HepG2 (cell line): ENCODE data around the gene PELO. TPM values are rescaled to one million over a fixed set of nuclear protein-coding genes. Genes with fewer than 3 reads are reported as not detected.

Experiments
- ATF1 ChIP-seq: IDR thresholded peaks from 2 replicates; pipeline ENCODE4 v1.6.1; 2016; ENCODE audit warnings: mild to moderate bottlenecking, control low read depth
- ATF2 ChIP-seq: sonication (generic); formaldehyde crosslinking; IDR thresholded peaks from 2 replicates; pipeline ENCODE4 v1.4.0; 2020; ENCODE audit warnings: missing genetic modification reagents
- EP300 ChIP-seq, 3 experiments: sonication (generic) in 1 of 3; formaldehyde crosslinking in 1 of 3; IDR thresholded peaks; 2 replicates each; pipeline versions ENCODE4 v1.5.1 to v1.6.1; 2011 to 2020; ENCODE audit warnings: low read depth in 2 of 3, low read length in 2 of 3, borderline replicate concordance in 1 of 3, improper control_type of control experiment in 1 of 3, mild to moderate bottlenecking in 1 of 3, missing genetic modification reagents in 1 of 3, moderate library complexity in 1 of 3
- HDAC1 ChIP-seq: sonication (generic); formaldehyde crosslinking; IDR thresholded peaks from 2 replicates; pipeline ENCODE4 v1.5.1; 2020; ENCODE audit warnings: mild to moderate bottlenecking, missing genetic modification reagents
- HINFP ChIP-seq: sonication (generic); formaldehyde crosslinking; IDR thresholded peaks from 2 replicates; pipeline ENCODE4 v1.4.0; 2020; ENCODE audit warnings: low read depth, mild to moderate bottlenecking, missing genetic modification reagents
- MTF2 ChIP-seq: sonication (generic); formaldehyde crosslinking; IDR thresholded peaks from 2 replicates; pipeline ENCODE4 v1.5.0; 2020; ENCODE audit warnings: missing genetic modification reagents, borderline replicate concordance
- NCOA2 ChIP-seq: sonication (generic); formaldehyde crosslinking; IDR thresholded peaks from 2 replicates; pipeline ENCODE4 v1.8.0; 2022; ENCODE audit warnings: inconsistent platforms
- SMAD3 ChIP-seq: sonication (generic); formaldehyde crosslinking; IDR thresholded peaks from 2 replicates; pipeline ENCODE4 v1.4.0; 2020; ENCODE audit warnings: missing genetic modification reagents
- TBP ChIP-seq: sonication (generic); formaldehyde crosslinking; IDR thresholded peaks from 2 replicates; pipeline ENCODE4 v1.5.0; 2020; ENCODE audit warnings: missing genetic modification reagents
- TBX3 ChIP-seq: fragments of 450-650 bp; IDR thresholded peaks from 2 replicates; pipeline ENCODE4 v1.6.1; 2017; ENCODE audit warnings: antibody characterized with exemption, mild to moderate bottlenecking, inconsistent platforms, borderline replicate concordance
- TFDP1 ChIP-seq: IDR thresholded peaks from 2 replicates; pipeline ENCODE4 v1.6.1; 2016; ENCODE audit warnings: missing compliant biosample characterization, missing genetic modification reagents, borderline replicate concordance
- ZBTB34 ChIP-seq: sonication (generic); formaldehyde crosslinking; IDR thresholded peaks from 2 replicates; pipeline ENCODE4 v1.8.0; 2022; ENCODE audit warnings: mild to moderate bottlenecking, missing genetic modification reagents
- ZFP90 ChIP-seq: sonication (generic); formaldehyde crosslinking; IDR thresholded peaks from 2 replicates; pipeline ENCODE4 v1.8.0; 2022; ENCODE audit warnings: missing genetic modification reagents, mild to moderate bottlenecking, inconsistent platforms, borderline replicate concordance
- ZNF12 ChIP-seq: sonication (generic); formaldehyde crosslinking; IDR thresholded peaks from 2 replicates; pipeline ENCODE4 v1.5.0; 2020; ENCODE audit warnings: missing genetic modification reagents
- ZNF383 ChIP-seq: sonication (generic); formaldehyde crosslinking; IDR thresholded peaks from 2 replicates; pipeline ENCODE4 v1.4.0; 2020; ENCODE audit warnings: missing genetic modification reagents, mild to moderate bottlenecking, borderline replicate concordance
- ZNF557 ChIP-seq: sonication (generic); formaldehyde crosslinking; IDR thresholded peaks from 2 replicates; pipeline ENCODE4 v1.4.0; 2020; ENCODE audit warnings: missing genetic modification reagents
- ZNF562 ChIP-seq: sonication (generic); formaldehyde crosslinking; IDR thresholded peaks from 2 replicates; pipeline ENCODE4 v1.8.0; 2022; ENCODE audit warnings: missing genetic modification reagents, borderline replicate concordance
- ZSCAN22 ChIP-seq: sonication (generic); formaldehyde crosslinking; IDR thresholded peaks from 2 replicates; pipeline ENCODE4 v1.4.0; 2020; ENCODE audit warnings: mild to moderate bottlenecking, missing genetic modification reagents
- polyA plus RNA-seq, 8 experiments: library from polyadenylated mRNA; depleted of rRNA in 3 of 8; stranded (reverse) in 7 of 8; unstranded in 1 of 8; fragments of >200 nt; fragmentation: Illumina TruSeq in 4 of 8; extraction: Trizol in 4 of 8; gene quantifications; 2 replicates each; pipeline versions ENCODE4 v1.2.1 to v1.2.3, GENCODE V29; 2011 to 2016; ENCODE audit warnings: low read depth in 4 of 8, missing spikeins in 1 of 8, mixed read lengths in 1 of 8; ENCODE audit not compliant: insufficient read depth in 1 of 8
- total RNA-seq, 5 experiments: library from RNA; depleted of rRNA; stranded (reverse); fragments of >200 nt; fragmentation: Illumina TruSeq; extraction: Trizol; gene quantifications; 2 replicates each; pipeline ENCODE4 v1.2.3, GENCODE V29; 2016; ENCODE audit warnings: low read depth in 1 of 5

Gene PELO
- total and polyA plus RNA-seq, 2 of the 13 experiments (the other 11 are each of a cell fraction or from before 2014, with no cell fraction given) = 19.0 to 23.9 TPM

GRCh38 chr5:52800394-52801213 is 12.9 kb downstream of the PELO start (continued):
- TF ChIP-seq HINFP (CRISPR knock-in tag) (no peak; the same call in 1 of the 2 replicates), HDAC1 (no peak), ZBTB34 (no peak), SMAD3 (CRISPR knock-in tag) (no peak; the same call in 1 of the 2 replicates), ZNF12 (CRISPR knock-in tag) (no peak), TFDP1 (no peak), NCOA2 (CRISPR knock-in tag) (no peak; the same call in 1 of the 2 replicates), MTF2 (CRISPR knock-in tag) (no peak), ZNF383 (CRISPR knock-in tag) (0 out of 2 replicates have a peak, but pooled peaks have one; percentile 39), ATF2 (no peak), EP300 (IDR thresholded peaks at IDR 0.05; ENCODE audit: low read depth in 2 of 2, low read length in 2 of 2) (0 out of 4 replicates have a peak, but pooled peaks of 1 of the 2 experiments have one; percentile 25), EP300 (CRISPR knock-in tag; IDR thresholded peaks at IDR 0.05; ENCODE audit: borderline replicate concordance) (no peak), TBX3 (no peak), ZNF557 (CRISPR knock-in tag) (no peak), ZNF562 (no peak), ZFP90 (CRISPR knock-in tag) (no peak), TBP (no peak), ZSCAN22 (CRISPR knock-in tag) (0 out of 2 replicates have a peak, but pooled peaks have one; percentile 47), ATF1 (CRISPR knock-in tag) (no peak)
